HuH-7.5 (cell line): Measurements from ENCODE around the gene SPZ1.
"Not testable (repeated sequence)": the region's sequence is repeated elsewhere in the genome, so short reads cannot be mapped to it uniquely, and the experiment has no call there.

Experiments used
- DNase-seq: peaks from one replicate; pipeline ENCODE4 v3.0.0; 2011; ENCODE audit warnings: low spot score

The SPZ1 gene, protein sequence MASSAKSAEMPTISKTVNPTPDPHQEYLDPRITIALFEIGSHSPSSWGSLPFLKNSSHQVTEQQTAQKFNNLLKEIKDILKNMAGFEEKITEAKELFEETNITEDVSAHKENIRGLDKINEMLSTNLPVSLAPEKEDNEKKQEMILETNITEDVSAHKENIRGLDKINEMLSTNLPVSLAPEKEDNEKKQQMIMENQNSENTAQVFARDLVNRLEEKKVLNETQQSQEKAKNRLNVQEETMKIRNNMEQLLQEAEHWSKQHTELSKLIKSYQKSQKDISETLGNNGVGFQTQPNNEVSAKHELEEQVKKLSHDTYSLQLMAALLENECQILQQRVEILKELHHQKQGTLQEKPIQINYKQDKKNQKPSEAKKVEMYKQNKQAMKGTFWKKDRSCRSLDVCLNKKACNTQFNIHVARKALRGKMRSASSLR

DNA sequence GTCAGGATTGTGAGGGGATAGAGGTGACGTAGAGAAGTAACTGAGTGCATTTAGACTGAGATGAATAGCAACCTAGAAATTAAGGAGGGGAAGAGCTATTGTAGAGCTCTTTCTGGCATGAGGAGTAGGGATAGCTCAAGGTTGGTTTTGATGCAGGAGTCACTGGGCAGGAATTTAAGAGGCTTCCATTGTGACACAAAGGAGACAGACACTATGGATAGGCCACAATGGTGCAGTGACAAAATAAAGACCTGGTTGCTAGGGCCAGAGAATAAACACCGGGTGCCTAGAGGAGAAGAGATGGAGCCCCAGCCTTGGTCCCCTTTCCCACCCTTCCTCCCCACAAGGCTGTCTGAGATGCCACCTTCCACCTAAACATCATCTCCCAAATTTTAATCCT, at the start of gene SPZ1:
TSS of gene SPZ1 (plus strand) at position 301 of the 400 bp plus-strand sequence. CDS start 214 bp downstream, outside the sequence.
- no peak for DNase-seq

DNA sequence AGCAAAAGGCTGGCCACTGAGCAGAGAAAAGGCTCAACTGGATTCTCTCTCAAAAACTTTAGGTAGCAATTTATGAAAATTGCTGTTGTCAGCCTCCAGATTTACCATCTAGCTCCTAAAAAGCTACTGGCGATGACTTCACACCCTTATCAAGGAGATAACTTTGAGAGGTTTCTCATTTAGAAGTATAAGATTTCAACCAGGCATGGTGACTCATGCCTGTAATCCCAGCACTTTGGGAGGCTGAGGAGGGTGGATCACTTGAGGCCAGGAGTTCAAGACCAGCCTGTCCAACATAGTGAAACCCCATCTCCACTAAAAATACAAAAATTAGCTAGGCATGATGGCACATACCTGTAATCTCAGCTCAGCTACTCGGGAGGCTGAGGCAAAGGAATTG, 49.3 kb upstream of the SPZ1 start:
- not testable (repeated sequence) for DNase-seq

DNA sequence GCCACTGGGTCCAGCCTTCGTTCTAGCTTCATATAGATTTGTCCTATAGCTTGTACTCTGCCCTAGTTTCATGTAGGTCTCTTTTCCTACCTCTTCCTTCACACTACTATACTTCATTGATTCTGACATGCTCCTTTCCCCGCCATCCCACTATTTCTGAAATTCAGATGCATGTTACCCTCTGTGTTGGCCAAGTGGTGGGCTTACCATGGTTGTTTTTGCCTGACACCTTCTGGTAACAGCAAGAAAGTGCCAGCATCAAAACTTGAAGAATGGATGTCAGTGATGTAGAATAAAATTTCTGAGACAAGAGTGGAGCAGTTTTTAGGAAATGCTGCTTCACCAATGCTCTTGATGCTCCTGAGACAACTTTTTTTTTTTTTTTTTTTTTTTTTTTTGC, 44.5 kb upstream of the SPZ1 start:
- no peak for DNase-seq

DNA sequence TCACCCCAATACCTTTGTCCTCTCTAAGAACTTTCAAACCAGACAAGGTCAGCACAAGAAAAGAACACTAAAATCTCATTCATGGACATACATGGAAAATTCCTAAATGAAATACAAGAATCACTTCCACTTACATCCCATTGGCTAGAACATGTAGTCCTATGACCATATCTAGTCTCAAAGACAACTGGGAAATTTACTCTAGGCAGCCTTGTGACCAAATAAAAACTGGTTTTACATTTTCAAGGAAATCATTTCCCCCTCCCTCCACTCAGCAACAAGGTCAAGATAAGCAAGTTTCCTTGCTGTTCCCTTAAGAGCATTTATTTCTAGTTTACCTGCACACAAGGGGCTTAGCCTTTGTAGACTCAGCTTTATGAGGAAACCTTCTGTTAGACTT, 43.6 kb upstream of the SPZ1 start:
- no peak for DNase-seq

DNA sequence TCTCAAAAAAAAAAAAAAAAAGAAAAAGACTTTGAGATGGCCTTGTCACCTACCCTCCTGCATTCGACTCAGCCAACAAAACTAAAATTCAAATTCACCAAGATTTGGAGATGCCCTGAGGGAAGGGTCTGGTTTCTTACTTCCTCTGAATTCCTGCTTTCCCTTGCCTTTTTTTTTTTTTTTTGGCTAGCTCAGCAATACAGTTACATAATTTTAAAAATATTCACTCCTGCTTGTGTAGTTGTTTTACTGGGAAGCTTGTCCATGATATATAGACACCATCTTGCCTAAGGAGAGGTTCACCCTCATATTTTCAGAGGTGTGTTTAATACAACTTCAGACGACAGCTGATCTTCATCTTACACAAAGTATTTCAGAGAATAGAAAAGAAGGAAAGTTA, 42.6 kb upstream of the SPZ1 start:
- no peak for DNase-seq

DNA sequence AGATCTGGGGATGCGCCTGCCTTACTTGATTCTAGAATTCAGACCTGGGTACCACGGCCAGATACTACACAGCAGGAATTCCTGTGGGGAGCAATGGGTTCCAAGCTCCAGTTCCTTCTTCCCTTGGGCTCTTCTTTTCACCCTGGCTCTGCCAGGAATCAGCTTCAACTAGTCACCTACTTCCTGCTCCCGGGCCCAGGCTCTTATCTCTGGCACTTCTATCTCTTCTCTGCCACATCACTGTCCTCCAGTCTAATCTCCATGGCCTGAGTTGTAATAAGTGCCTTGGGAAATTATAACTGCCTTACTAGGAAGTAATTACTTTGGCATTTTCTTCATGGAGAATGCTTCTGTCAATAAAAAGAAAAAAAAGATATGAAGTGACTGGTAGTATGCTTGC, 37.7 kb upstream of the SPZ1 start:
- DNase-seq, result no peak

DNA sequence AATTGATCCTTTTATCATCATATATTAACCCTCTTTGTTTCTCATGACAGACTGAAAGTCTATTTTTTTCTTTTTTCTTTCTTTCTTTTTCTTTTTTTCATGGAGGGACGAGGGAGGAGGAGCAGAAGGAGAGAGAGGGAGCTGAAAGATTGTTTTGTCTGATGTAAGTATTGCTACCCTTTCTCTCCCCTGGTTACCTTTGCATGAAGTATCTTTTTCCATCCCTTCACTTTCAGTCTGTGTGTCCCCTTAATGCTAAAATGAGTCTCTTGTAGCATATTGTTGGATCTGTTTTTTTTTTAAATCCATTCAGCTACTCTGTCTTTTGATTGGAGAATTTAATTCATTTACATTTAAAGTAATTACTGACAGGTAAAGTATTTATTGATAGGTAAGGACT, 36.4 kb upstream of the SPZ1 start:
- no peak for DNase-seq

DNA sequence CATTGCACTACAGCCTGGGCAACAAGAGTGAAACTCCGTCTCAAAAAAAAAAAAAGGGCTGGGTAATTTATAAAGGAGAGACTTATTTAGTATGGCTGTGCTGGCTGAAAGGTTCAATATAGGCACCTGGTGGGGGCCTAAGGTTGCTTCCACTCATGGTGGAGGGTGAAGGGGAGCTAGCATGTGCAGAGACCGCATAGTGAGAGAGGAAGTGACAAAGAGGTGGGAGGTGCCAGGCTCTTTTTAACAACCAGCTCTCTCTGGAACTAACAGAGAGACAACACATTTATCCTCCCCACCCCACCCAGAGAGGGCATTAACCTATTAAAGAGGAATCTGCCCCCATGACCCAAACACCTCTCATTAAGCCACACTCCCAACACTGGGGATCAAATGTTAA, 35.1 kb upstream of the SPZ1 start:
- no peak for DNase-seq

DNA sequence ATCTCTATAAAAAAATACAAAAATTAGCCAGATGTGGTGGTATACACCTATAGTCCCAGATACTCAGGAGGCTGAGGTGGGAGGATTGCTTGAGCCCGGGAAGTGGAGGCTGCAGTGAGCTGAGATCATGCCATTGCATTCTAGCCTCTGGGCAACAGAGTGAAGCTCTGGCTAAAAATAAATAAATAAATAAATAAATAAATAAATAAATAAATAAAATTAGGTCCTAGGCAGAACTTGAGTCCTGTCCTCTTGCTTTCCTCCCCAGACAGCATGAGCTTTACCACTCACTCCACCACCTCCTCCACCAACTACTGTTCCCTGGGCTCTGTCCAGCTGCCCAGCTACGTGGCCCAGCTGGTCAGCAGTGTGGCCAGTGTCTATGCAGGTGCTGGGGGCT, 31.6 kb upstream of the SPZ1 start:
- DNase-seq, result no peak

DNA sequence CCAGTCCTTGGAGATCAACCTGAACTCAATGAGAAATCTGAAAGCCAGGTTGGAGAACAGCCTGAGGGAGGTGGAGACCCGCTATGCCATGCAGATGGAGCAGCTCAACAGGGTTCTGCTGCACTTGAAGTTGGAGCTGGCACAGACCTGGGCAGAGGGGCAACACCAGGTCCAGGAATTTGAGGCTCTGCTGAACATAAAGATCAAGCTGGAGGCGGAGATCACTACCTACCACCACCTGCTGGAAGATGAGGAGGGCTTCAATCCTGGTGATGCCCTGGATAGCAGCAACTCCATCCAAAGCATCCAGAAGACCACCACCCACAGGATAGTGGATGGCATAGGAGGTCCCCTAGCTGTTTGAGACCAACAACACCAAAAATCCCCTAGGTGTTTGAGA, 30.5 kb upstream of the SPZ1 start:
- DNase-seq, result no peak

DNA sequence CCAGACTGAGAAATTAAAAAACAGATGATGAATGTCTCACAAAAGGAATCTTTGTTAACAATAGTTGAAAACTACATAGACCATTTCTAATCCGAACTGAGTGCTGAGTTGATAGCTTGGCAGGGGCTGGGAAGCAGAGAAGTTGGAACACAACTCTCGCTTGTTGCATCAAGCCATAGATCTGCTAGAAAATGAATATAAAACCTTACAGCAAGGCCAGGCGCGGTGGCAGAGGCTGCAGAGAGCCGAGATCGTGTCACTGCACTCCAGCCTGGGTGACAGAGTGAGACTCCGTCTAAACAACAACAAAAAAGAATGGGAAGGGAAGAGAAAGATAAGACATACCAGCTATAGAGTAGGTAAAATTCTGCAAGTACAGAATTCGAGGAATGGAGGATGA, 28.0 kb upstream of the SPZ1 start:
- DNase-seq, result no peak

DNA sequence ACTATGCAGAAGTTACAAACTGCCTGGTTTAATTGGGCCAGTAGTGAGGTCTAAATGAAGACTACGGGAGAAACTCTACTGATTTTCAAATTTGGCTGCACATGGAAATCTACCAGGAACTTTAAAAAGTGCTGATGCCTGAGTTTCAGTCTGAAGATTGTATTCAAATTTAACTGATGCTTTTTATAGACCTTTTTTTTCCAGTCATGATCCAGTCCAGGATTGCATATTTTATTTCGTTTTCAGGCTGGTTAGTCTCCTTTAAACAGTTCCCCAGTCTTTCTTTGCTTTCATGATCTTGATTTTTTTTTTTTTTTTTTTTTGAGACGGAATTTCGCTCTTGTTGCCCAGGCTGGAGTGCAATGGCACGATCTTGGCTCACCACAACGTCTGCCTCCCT, 23.7 kb upstream of the SPZ1 start:
- DNase-seq, result no peak

DNA sequence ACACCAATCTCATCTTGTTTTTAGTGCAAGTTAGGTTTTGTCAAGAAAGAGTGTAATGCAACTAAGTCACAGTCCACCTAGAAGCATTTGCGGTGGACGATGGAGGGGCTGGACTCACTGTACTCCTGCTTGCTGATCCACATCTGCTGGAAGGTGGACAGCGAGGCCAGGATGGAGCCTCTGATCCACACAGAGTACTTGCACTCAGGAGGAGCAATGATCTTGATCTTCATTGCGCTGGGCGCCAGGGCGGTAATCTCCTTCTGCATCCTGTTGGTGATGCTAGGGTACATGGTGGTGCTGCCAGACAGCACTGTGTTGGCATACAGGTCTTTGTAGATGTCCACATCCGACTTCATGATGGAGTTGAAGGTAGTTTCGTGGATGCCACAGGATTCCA, 20.2 kb upstream of the SPZ1 start:
- no peak for DNase-seq

DNA sequence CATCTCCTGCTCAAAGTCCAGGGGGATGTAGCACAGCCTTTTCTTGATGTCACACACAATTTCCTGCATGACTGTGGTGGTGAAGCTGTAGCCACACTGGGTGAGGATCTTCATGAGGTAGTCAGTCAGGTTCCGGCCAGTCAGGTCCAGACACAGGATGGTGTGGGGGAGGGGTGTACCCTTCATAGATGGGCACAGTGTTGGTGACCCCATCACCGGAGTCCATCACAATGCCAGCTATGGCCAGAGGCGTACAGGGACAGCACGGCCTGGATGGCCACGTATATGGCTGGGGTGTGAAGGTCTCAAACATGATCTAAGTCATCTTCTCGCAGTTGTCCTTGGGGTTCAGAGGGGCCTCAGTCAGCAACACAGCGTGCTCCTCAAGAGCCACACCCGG, 19.7 kb upstream of the SPZ1 start:
- no peak for DNase-seq

DNA sequence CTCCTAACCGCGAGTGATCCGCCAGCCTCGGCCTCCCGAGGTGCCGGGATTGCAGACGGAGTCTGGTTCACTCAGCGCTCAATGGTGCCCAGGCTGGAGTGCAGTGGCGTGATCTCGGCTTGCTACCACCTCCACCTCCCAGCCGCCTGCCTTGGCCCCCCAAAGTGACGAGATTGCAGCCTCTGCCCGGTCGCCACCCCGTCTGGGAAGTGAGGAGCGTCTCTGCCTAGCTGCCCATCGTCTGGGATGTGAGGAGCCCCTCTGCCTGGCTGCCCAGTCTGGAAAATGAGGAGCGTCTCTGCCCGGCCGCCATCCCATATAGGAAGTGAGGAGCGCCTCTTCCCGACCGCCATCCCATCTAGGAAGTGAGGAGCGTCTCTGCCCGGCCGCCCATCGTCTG, 19.0 kb upstream of the SPZ1 start:
- DNase-seq, result not testable (repeated sequence)

DNA sequence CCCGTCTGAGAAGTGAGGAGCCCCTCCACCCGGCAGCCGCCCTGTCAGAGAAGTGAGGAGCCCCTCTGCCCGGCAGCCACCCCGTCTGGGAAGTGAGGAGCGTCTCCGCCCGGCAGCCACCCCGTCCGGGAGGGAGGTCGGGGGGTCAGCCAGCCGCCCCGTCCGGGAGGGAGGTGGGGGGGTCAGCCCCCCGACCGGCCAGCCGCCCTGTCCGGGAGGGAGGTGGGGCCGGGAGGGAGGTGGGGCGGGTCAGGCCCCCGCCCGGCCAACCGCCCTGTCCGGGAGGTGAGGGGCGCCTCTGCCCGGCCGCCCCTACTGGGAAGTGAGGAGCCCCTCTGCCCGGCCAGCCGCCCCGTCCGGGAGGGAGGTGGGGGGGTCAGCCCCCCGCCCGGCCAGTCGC, 18.5 kb upstream of the SPZ1 start:
- DNase-seq, result not testable (repeated sequence)

DNA sequence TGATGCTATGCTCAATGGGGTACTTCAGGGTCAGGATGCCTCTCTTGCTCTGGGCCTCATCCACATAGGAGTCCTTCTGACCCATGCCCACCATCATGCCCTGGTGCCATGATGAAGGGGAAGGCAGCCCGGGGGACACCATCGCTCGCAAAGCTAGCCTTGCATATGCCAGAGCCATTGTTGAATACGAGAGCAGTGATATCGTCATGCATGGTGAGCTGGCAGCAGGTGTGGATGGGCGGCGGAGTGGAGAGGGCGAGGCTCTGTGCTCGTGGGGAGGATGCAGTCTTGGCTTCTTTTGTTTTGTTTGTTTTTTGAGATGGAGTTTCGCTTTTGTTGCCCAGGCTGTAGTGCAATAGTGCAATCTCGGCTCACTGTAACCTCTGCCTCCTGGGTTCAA, 17.2 kb upstream of the SPZ1 start:
- DNase-seq, result no peak

DNA sequence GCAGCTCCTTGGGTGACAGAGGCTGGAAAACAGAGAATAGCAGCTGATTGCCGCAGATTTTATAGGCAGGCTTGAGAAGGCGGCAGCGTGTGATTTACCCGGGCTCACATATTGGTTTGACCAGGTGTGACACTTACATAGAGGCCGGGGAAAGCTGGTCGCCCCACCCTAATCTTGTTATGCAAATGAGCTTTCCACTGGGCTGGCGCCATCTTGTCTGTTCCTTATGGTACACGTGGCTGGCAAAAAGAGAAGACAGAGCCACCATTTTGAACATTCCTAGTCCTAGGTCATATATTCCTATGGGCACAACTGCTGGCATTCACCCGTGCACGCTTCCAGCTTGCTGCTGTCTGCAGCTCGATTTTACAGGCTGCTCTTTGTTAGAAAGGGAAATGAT, 11.3 kb upstream of the SPZ1 start:
- no peak for DNase-seq

DNA sequence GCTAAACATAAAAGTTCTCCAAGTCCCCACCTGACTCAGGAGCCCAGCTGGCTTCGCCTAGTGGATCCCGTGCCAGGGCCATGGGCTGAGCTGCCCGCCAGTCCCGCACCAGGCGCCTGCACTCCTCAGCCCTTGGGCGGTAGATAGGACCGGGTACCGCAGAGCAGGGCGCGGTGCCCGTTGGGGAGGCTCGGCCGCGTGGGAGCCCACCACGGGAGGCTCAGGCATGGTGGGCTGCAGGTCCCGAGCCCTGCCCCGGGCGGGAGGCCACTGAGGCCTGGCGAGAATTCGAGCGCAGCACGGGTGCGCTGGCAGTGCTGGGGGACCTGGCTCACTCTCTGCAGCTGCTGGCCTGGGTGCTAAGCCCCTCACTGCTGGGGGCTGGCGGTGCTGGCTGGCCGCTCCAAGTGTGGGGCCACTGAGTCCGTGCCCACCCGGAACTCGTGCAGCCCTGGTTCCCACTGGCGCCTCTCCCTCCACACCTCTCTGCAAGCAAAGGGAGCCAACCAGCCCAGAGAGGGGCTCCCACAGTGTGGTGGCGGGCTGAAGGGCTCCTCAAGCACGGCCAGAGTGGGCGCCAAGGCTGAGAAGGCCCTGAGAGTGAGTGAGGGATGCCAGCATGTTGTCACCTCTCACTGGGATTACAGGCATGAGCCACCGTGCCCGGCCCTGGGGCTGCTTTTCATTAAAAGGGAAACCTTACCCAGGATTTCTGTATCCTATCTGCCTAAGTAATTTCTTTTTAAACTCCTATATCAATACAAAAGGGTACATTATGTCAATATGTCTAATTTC, 9.7 kb upstream of the SPZ1 start:
- no peak for DNase-seq

DNA sequence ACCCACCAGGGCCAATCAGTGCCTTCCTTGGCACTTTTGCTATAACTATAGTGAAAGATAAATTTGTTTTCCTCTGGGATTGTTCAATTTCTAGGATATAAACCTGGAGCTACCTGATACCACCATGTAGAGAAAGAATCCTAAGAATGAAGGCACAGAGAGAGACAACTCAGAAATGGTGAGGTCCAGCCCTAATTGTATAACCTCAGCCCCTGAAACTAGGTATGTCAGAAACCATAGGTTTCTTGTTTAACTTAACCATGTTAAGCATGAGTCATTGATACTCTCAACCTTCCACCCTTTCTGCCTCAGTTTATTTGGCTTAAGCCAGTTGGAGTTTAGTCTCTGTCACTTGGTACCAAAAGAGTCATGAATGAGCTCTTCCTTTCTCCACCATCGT, 4.6 kb upstream of the SPZ1 start:
- no peak for DNase-seq

DNA sequence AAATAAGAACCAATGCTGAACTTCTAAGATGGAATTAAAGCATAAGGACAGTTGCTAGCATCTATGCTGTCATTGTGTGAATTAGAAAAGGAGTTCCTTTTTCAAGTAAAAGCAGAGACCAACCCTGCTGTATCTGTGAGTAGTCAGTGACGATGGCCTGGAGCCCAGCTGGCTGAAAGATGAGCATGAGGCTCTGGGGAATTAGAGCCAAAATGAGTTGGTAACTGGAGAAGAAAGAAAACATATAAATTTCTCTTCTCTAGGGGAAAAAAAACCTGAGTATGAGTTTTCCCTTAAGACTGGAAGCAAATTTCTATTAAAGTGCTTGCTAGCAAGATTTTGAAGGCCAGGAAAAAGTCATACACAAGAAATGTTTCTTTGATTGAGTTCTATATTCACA, 1.6 kb upstream of the SPZ1 start:
- no peak for DNase-seq

DNA sequence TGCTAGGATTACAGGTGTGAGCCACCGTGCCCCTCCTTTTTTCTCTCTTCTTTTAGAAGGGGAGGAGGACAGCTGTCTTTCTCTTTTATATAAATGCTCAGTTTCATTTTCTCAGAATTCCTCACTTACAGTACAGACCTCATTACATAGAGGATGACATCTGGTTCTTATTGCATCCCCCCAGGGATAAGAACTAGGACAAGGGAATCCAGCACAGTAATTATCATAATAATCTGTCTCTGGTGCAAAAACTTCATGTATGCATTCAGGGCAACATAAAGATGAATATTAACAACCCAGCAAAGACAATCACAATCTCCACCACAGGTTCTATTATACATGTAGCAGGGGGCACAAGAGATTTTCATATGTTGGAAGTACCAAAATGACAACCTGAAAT, 5.1 kb downstream of the SPZ1 start:
- DNase-seq, result no peak

DNA sequence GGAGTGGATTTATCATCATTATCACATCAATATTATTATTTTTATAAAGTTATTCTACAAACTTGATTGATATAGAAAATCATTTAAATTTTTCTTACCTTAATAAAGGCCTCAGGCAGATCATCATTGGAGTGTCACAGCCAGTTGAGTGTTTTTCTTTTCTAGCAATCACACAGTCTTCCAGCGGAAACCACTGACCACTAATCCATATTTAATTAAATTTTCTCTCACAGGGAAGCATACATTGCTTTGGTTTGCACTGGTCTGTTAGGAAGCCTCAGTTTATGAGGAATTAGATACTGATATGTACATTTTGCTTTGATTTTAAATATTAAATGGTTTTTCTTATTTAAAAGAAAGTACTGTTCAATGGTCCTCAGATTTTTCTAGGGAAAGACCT, 6.7 kb downstream of the SPZ1 start:
- DNase-seq, result no peak

DNA sequence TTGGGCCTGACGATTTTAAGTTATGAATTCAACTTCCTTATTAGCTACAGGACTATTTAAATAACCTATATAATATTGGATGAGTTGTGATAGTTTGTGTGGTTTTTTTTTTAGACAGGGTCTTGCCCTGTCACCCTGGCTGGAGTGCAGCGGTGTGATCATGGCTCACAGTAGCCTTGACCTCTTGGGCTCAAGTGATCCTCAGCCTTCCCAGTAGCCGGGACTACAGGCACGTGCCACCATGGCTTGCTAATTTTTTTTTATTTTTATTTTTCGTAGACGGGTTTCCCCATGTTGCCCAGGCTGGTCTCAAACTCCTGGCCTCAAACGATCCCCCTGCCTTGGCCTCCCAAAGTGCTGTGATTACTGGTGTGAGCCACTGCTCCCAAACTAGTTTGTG, 17.6 kb downstream of the SPZ1 start:
- no peak for DNase-seq
